ENCODE data around the gene MAT2A.
A peak's percentile ranks its signal among the peaks of the same experiment; 100 is the strongest.
"Not testable (repeated sequence)": the region's sequence is repeated elsewhere in the genome, so short reads cannot be mapped to it uniquely, and the experiment has no call there.

The MAT2A gene

GRCh38 chr2:85551698-85552678 is 13.0 kb downstream of the MAT2A start:
- H3K27ac Mint-ChIP-seq, result no peak overlapping the region
- peak; percentile 83 to 86 for DNase-seq

GRCh38 chr2:85553184-85553583 is 14.2 kb downstream of the MAT2A start:
- no peak for ATAC-seq
- Mint-ChIP-seq H3K4me3 (no peak overlapping the region), H3K4me1 (peaks cover 6% of the 10 kb centered on the region), H3K9me3 (no peaks in the 10 kb centered on the region), H3K27ac (no peak overlapping the region), H3K27me3 (no peaks in the 10 kb centered on the region)
- DNase-seq, result no peak

More at GRCh38 chr2:85551698-85552678, 13.0 kb downstream of the MAT2A start:
- peak; percentile 88 for ATAC-seq
- no peaks in the 10 kb centered on the region for H3K27me3 Mint-ChIP-seq
- no peaks in the 10 kb centered on the region for H3K4me1 Mint-ChIP-seq
- no peaks in the 10 kb centered on the region for H3K9me3 Mint-ChIP-seq
- H3K4me3 Mint-ChIP-seq, result no peak overlapping the region

DNA sequence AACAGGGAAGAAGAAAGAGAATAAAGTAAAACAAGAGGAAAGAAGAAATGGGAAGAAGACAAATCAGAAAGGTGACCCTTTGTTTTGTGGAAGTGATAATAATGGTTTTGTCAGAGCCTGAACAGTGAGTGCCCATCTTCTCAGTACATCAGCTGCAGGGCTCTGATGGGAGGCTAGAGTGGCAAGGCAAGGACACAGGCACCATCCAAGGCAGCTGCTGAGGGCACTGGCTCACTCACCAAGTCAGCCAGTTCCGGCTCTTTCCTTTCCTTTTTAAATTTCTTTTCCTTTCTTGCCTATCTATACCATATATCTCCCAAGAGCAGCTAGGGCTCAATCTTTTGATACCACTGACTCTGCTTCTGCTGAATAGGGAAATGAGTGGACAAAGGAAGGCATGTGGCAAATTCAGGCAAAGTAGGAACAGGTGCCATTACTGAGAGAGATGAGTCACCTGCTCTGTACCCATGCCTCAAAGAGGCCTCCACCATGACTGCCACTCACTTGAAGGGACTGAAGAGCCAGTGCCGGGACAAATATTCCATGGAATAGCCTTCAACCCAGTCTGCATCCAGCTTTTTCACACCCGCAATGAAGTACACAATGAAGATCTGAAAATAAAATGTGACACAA is 16.1 kb downstream of the MAT2A start:
- peaks cover 25% of the 10 kb centered on the region for H3K4me1 Mint-ChIP-seq
- ATAC-seq (no peak), DNase-seq (no peak)
- H3K27me3 Mint-ChIP-seq, result no peaks in the 10 kb centered on the region
- no peak overlapping the region for H3K27ac Mint-ChIP-seq
- H3K4me3 Mint-ChIP-seq, result no peak overlapping the region
- no peaks in the 10 kb centered on the region for H3K9me3 Mint-ChIP-seq

DNA sequence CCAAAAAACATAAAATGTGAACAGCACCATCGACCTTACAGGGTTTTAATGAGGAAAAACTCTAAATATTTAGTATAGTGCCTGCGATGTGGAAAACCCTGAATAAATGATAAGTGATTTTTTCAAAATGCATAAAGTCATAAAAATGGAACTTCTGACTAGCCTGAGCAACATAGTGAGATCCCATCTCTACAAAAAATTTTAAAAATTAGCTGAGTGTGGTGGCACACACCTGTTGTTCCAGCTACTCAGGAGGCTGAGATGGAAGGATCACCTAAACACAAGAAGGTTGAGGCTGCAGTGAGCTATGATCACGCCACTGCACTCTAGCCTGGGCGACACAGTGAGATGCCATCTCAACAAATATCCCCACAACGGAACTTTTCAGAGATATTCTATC is 18.2 kb downstream of the MAT2A start:
- H3K27me3 Mint-ChIP-seq, result no peaks in the 10 kb centered on the region
- no peaks in the 10 kb centered on the region for H3K9me3 Mint-ChIP-seq
- ATAC-seq, result no peak
- peaks cover 42% of the 10 kb centered on the region for H3K4me1 Mint-ChIP-seq
- H3K4me3 Mint-ChIP-seq, result no peak overlapping the region
- no peak for DNase-seq
- no peak overlapping the region for H3K27ac Mint-ChIP-seq

DNA sequence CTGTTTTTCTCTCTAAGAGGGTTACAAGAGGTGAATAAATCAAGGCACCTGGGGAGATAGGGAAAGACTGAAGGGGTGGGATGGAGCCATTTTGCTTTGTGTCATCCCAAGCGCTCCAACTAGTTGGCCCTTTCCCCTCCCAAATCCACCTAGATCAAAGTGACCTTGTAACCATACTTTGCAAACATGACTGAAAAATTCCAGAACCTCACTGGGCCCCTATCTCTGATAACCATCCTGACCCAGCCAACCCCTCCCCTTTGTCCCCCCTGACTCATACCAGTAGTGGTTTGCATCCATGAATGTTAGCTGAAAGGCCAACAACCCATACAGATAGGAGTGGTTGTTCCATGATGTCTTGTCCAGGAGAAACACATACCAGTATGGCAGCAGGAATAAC is 19.2 kb downstream of the MAT2A start:
- Mint-ChIP-seq H3K9me3 (no peaks in the 10 kb centered on the region), H3K4me3 (no peak overlapping the region), H3K27me3 (no peaks in the 10 kb centered on the region), H3K27ac (no peak overlapping the region), H3K4me1 (peaks cover 47% of the 10 kb centered on the region)
- ATAC-seq (no peak), DNase-seq (no peak)

DNA sequence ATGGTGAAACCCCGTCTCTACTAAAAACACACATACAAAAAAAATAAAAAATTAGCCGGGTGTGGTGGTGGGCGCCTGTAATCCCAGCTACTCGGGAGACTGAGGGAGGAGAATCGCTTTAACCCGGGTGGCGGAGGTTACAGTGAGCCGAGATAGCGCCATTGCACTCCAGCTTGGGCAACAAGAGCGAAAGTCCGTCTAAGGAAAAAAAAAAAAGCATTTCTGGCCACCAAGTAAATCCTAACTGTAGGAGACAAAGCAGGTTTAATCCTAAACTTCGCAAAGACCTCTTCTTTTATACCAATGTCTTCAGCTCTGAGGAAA is 21.4 kb downstream of the MAT2A start:
- not testable (repeated sequence) for DNase-seq, H3K27me3 Mint-ChIP-seq, H3K9me3 Mint-ChIP-seq, ATAC-seq
- H3K4me1 Mint-ChIP-seq, result peaks cover 55% of the 10 kb centered on the region
- H3K4me3 Mint-ChIP-seq, result peak overlapping the region; percentile 90 to 99
- peak overlapping the region; percentile 54 to 95 for H3K27ac Mint-ChIP-seq

DNA sequence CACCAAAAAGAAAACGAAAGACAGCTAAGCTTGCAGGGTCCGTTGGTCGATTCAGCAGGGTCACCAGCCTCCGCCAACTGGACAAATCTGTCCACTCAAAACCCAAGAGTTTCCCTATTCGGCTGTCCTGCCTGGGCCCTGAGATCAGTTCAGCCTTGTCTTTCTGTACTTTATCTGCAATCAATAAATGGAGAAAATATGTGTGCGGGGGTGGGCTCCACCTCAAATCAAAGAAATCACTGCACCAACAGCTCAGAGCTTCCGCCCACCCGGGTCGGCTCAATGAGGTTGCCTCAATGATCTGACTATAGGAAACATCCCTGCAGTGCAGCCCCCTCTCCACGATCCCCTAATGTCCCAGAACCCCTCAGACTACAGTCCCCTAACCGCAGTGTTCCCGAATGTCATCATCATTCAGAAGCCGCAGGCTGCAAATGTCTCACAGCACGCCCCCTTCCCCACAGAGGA is 21.9 kb downstream of the MAT2A start:
- H3K9me3 Mint-ChIP-seq, result no peaks in the 10 kb centered on the region
- ATAC-seq (peak; percentile 39), DNase-seq (no peak)
- H3K27me3 Mint-ChIP-seq, result no peaks in the 10 kb centered on the region
- H3K4me3 Mint-ChIP-seq, result peak overlapping the region; percentile 90 to 99
- peaks cover 55% of the 10 kb centered on the region for H3K4me1 Mint-ChIP-seq
- H3K27ac Mint-ChIP-seq, result peak overlapping the region; percentile 95 to 97

- DNase-seq (peak; percentile 88 to 93), ATAC-seq (peak; percentile 97)
- H3K4me1 Mint-ChIP-seq, result peaks cover 55% of the 10 kb centered on the region
- H3K4me3 Mint-ChIP-seq, result peak within 1 kb of the TSS; percentile 90 to 99
- no peaks in the 10 kb centered on the region for H3K27me3 Mint-ChIP-seq
- H3K27ac Mint-ChIP-seq, result peak within 1 kb of the TSS; percentile 95 to 97
- H3K9me3 Mint-ChIP-seq, result no peaks in the 10 kb centered on the region
These were observed 22.6 kb downstream of the MAT2A start, which contains the start of gene GGCX for GRCh38 chr2:85561280-85562212. Gene GGCX (minus strand): TSS chr2:85561493. CDS start chr2:85561428, 65 bp downstream.

GRCh38 chr2:85564144-85564563 is 25.2 kb downstream of the MAT2A start:
- Mint-ChIP-seq H3K9me3 (no peaks in the 10 kb centered on the region), H3K27me3 (no peaks in the 10 kb centered on the region)

GRCh38 chr2:85566265-85566664 is 27.3 kb downstream of the MAT2A start:
- Mint-ChIP-seq H3K4me3 (no peak overlapping the region), H3K27ac (no peak overlapping the region), H3K4me1 (peaks cover 20% of the 10 kb centered on the region), H3K9me3 (no peaks in the 10 kb centered on the region), H3K27me3 (no peaks in the 10 kb centered on the region)
- DNase-seq (no peak), ATAC-seq (no peak)

More at GRCh38 chr2:85564144-85564563, 25.2 kb downstream of the MAT2A start:
- ATAC-seq (no peak), DNase-seq (no peak)
- no peak overlapping the region for H3K4me3 Mint-ChIP-seq
- peak overlapping the region; percentile 59 to 63 for H3K27ac Mint-ChIP-seq
- peaks cover 39% of the 10 kb centered on the region for H3K4me1 Mint-ChIP-seq

GRCh38 chr2:85575739-85576138 is 36.8 kb downstream of the MAT2A start:
- H3K9me3 Mint-ChIP-seq, result no peaks in the 10 kb centered on the region
- ATAC-seq (no peak), DNase-seq (no peak)
- H3K27me3 Mint-ChIP-seq, result no peaks in the 10 kb centered on the region
- H3K4me3 Mint-ChIP-seq, result no peak overlapping the region
- peaks cover 32% of the 10 kb centered on the region for H3K4me1 Mint-ChIP-seq
- no peak overlapping the region for H3K27ac Mint-ChIP-seq

- Mint-ChIP-seq H3K9me3 (no peaks in the 10 kb centered on the region), H3K27me3 (no peaks in the 10 kb centered on the region), H3K4me1 (peaks cover 37% of the 10 kb centered on the region), H3K4me3 (peak overlapping the region; percentile 85 to 98), H3K27ac (peak overlapping the region in 1 of 2 donors; percentile 98)
- DNase-seq (no peak), ATAC-seq (no peak)
These were observed 38.1 kb downstream of the MAT2A start for GRCh38 chr2:85577063-85577385.

- Mint-ChIP-seq H3K27ac (peak within 1 kb of the TSS; percentile 97 to 98), H3K4me1 (peaks cover 40% of the 10 kb centered on the region), H3K4me3 (peak within 1 kb of the TSS; percentile 85 to 98), H3K9me3 (no peaks in the 10 kb centered on the region), H3K27me3 (no peaks in the 10 kb centered on the region)
- DNase-seq, result peak; percentile 40 to 62
- peak; percentile 85 for ATAC-seq
These were observed 38.6 kb downstream of the MAT2A start, which contains the start of gene VAMP8 for GRCh38 chr2:85577386-85578242. Gene VAMP8 (plus strand): TSS chr2:85577586. CDS start chr2:85577647, 61 bp downstream.
